Kidney epithelial cell (primary cell): ENCODE measurements around the gene NCAPG2. TPM values are rescaled to one million over a fixed set of nuclear protein-coding genes. Genes with fewer than 3 reads are reported as not detected.

Experiments
- DNase-seq: peaks from one replicate; pipeline ENCODE4 v3.0.0-alpha.2; 2010; ENCODE audit warnings: low read depth
- H3K27me3 ChIP-seq: 2 replicates; pipeline ENCODE4 v1.6.0; 2011; ENCODE audit warnings: low read length; ENCODE audit not compliant: control insufficient read depth, insufficient read depth
- H3K36me3 ChIP-seq: 2 replicates; pipeline ENCODE4 v1.5.1; 2011; ENCODE audit warnings: low read length; ENCODE audit not compliant: control insufficient read depth, insufficient read depth
- H3K4me3 ChIP-seq: 2 replicates; pipeline ENCODE4 v1.5.1; 2011; ENCODE audit warnings: low read depth, mild to moderate bottlenecking, control low read depth, low read length
- total RNA-seq: library from RNA; depleted of rRNA; stranded (reverse); fragments of >200 nt; gene quantifications from 2 replicates; pipeline ENCODE4 v1.2.3, GENCODE V29; 2015
- TF ChIP-seq, protein P1 (sequence below): IDR thresholded peaks from 2 replicates; pipeline ENCODE4 v1.5.1; 2011; ENCODE audit warnings: mild to moderate bottlenecking, moderate library complexity, low read length, control low read depth, inconsistent platforms; ENCODE audit not compliant: insufficient read depth, poor library complexity, severe bottlenecking

The NCAPG2 gene
- total RNA-seq, 1 donor from 2014 or later = 8.5 TPM

DNA sequence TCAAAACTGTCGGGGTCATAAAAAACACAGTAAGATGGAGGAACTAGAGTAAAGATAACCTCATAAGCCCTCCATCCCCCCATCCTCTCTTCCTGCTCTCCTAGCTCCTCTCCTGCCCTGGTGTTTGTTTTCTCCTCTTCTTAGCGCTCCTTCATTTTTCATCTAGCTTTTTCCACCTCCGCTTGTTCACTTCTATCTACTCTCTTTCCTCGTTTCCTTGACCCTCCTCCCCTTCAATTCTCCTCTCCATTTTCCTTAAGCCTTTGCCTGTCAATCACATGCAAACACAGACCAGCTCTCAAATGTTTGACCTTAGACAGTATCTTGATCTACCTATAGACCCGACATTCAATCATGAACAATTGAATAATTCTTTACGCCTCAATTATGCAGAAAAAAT is 10.0 kb downstream of the NCAPG2 start:
- no peak for DNase-seq
- Histone ChIP-seq H3K4me3 (no peak overlapping the region), H3K27me3 (no peaks in the 10 kb centered on the region), H3K36me3 (no peaks in the 10 kb centered on the region)
- TF ChIP-seq, protein P1, sequence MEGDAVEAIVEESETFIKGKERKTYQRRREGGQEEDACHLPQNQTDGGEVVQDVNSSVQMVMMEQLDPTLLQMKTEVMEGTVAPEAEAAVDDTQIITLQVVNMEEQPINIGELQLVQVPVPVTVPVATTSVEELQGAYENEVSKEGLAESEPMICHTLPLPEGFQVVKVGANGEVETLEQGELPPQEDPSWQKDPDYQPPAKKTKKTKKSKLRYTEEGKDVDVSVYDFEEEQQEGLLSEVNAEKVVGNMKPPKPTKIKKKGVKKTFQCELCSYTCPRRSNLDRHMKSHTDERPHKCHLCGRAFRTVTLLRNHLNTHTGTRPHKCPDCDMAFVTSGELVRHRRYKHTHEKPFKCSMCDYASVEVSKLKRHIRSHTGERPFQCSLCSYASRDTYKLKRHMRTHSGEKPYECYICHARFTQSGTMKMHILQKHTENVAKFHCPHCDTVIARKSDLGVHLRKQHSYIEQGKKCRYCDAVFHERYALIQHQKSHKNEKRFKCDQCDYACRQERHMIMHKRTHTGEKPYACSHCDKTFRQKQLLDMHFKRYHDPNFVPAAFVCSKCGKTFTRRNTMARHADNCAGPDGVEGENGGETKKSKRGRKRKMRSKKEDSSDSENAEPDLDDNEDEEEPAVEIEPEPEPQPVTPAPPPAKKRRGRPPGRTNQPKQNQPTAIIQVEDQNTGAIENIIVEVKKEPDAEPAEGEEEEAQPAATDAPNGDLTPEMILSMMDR = no peak

DNA sequence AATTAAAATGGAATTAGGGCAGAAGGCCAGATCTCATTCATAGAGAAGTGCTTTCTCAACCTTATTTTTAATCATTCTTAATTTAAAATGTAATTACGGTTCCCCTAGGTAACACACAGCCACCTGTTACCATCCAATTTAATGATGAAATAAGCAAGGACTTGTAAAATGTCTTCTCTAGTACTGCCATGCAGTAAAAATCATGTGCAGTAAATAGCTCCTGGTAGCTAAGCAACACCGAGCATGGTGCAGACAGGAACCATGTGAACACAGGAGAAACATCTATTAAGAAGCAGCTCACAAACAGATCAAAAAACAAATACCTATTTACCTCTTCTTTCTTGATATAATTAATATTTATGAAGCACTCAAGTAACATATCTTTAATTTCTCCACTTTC is 15.1 kb downstream of the NCAPG2 start:
- TF ChIP-seq, protein P1 = no peak
- Histone ChIP-seq H3K4me3 (no peak overlapping the region), H3K36me3 (peaks cover 1% of the 10 kb centered on the region), H3K27me3 (no peaks in the 10 kb centered on the region)
- no peak for DNase-seq

DNA sequence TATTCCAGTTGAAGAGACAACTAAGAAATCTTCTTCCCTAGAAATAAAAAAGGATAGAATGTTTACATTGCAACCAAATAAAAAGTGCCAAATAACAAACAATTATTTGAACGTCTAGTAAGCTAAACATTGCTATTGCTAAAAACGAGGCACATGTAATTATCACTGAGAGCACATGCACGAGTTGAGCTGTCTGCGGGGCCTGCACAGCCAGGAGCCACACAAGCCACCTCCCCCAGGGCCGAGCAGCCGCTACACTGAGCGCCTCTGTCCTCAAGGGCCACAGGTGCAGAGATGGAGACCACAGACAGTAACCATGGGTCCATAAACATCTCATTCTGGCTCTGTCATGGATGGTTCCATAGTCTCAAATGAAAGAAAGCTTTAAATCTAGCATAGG is 17.2 kb downstream of the NCAPG2 start:
- H3K27me3 ChIP-seq = no peaks in the 10 kb centered on the region
- TF ChIP-seq, protein P1 = no peak
- H3K4me3 ChIP-seq = no peak overlapping the region
- DNase-seq = no peak
- H3K36me3 ChIP-seq = peaks cover 1% of the 10 kb centered on the region

DNA sequence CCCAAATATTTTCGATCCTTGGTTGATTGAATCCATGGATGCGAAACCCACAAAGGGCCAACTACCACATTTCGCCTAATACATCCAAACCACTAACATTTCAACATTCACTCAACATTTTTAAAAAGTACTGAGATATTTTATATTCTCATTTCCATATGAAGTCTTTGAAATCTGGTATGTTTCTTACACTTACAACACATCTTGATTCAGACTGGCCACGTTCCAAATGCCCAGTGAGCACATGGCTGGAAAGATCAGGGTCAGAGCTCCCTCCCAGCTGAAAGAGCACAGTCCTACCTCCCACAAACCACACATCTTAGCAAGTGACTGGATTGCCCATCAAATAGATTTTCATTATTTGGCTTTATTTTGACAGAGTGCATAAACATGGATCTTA is 18.9 kb downstream of the NCAPG2 start:
- H3K36me3 ChIP-seq = peaks cover 1% of the 10 kb centered on the region
- H3K27me3 ChIP-seq = no peaks in the 10 kb centered on the region
- TF ChIP-seq, protein P1 = no peak
- H3K4me3 ChIP-seq = no peak overlapping the region
- no peak for DNase-seq

DNA sequence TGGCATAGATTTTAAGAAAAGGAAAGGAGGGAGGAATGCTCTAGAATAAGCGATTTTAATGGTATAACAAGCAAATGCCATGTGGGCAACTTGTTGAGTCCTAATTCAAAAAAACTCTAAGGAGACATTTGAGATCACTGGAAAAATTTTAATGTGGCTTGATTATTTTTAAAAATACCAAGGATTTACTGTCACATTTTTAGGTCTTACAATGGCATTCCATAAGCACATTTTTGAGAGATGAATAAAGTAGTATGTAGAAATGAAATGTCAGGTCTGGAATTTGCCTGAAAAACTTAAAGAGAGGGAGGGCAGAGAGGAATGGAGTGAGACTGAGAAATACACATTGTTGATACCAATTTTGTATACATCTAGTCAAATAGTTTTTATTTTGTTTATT is 20.3 kb downstream of the NCAPG2 start:
- no peak overlapping the region for H3K4me3 ChIP-seq
- H3K36me3 ChIP-seq = peaks cover 1% of the 10 kb centered on the region
- TF ChIP-seq, protein P1 = no peak
- no peak for DNase-seq
- no peaks in the 10 kb centered on the region for H3K27me3 ChIP-seq

DNA sequence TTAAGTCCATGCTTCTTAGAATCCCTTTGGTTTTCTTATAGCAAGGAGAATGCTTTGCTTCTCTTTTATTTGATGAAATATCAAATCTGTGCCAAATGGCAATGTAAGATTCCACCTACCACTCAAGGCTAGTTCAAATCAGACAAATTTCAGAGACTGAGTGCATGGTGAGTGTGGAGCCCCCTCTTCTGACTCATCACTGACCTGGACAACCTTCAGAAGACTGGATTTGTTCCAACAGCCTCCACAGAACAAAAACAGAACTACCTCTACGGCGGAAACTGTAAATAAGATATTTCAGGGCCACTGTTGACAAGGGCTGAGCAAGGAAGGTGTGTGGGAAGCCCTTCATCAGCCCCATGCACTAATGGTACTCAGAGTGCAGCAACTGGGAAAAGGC is 21.1 kb downstream of the NCAPG2 start:
- no peak for DNase-seq
- H3K36me3 ChIP-seq = no peaks in the 10 kb centered on the region
- no peaks in the 10 kb centered on the region for H3K27me3 ChIP-seq
- TF ChIP-seq, protein P1 = no peak
- H3K4me3 ChIP-seq = no peak overlapping the region
